Testis (tissue), 2 donors: ENCODE measurements around the gene DCDC2.

Source experiments
- CTCF ChIP-seq, 3 experiments: fragments of 450-650 bp in 2 of 3; fragments of 200-600 bp in 1 of 3; sonication (generic) in 1 of 3; IDR thresholded peaks; one replicate each; pipeline ENCODE4 v1.5.1; 2016 to 2019; ENCODE audit warnings: antibody characterized with exemption in 3 of 3, mild to moderate bottlenecking in 2 of 3, moderate library complexity in 1 of 3
- POLR2A ChIP-seq: fragments of 450-650 bp; IDR thresholded peaks from one replicate; pipeline ENCODE4 v1.6.1; 2017; ENCODE audit warnings: antibody characterized with exemption, mild to moderate bottlenecking, moderate library complexity

GRCh38 chr6:24187965-24188577, 169.8 kb downstream of the DCDC2 start:
- TF ChIP-seq CTCF (IDR thresholded peaks at IDR 0.05) (no peak), POLR2A (no peak)
